HG02571 (cell line): ENCODE measurements around the gene FANCM.
"Not testable (repeated sequence)": the region's sequence is repeated elsewhere in the genome, so short reads cannot be mapped to it uniquely, and the experiment has no call there.

ENCODE experiments used
- ATAC-seq: cut with Tn5 transposase; IDR thresholded peaks from one replicate; pipeline ENCODE4 v1.9.1; 2021; ENCODE audit warnings: mild to moderate bottlenecking, moderate library complexity; ENCODE audit not compliant: unreplicated experiment

The FANCM gene

DNA sequence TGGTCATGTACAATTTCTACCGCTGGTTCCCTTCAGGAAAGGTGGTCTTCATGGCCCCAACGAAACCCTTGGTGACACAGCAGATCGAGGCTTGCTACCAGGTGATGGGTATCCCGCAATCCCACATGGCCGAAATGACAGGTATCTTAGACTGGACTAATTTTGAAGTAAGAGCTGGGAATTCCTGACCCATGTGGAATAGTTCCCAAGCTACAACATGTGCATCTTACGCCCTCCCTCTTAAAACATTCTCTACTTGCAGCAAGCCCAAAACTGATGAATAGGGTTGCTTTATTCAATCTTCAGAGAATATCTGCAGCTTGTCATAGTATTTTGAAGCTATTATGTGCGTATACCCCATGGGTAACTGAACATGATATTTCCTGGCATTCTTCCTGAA, 669 bp downstream of the FANCM start:
- no peak for ATAC-seq

DNA sequence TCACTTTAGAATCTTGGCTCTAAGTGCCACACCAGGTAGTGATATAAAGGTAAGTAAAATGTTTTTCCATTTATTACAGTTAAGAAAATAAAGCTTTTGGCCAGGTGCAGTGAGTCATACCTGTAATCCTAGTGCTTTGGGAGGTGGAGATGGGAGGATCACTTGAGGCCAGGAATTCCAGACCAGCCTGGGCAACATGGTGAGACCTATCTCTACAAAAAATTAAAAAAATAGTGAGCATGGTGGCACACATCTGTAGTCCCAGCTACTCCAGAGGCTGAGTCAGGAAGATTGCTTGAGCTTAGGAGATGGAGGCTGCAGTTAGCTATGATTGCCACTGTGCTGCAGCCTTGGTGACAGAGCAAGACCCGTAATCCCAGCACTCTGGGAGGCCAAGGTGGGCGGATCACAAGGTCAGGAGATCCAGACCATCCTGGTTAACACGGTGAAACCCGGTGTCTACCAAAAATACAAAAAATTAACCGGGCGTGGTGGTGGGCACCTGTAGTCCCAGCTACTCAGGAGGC, 5.0 kb downstream of the FANCM start:
- ATAC-seq: no peak

DNA sequence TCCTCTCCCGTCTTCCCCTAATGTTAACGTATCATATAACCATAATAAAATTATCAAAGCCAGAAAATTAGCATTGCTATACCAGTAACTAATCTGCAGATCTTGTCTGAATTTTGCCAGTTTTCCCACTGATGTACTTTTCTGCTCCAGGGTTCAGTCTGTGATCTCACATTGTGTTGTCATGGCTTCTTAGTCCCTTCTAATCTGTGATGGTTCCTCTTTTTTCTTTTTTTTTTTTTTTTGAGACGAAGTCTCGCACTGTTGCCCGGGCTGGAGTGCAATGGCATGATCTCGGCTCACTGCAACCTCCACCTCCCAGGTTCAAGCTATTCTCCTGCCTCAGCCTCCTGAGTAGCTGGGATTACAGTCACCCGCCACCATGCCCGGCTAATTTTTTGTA, 6.4 kb downstream of the FANCM start:
- not testable (repeated sequence) for ATAC-seq

DNA sequence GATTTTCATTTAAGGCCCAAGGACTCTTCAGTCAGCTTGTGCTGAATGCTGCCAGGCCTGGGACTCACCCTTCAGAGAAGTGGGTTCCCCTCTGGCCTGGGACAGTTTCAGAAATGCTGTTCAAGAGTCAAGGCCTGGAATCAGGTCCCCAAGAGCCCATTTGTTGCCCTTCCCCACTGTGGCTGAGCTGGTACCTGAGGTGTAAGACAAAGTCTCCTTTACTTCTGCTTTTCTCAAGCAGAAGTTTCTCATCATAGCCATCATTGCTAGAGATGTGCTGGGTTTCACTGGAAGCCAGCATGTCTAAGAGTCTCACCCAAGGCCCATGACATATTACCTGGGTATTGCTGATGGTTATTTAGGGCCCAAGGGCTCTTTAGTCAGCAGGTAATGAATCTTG, 8.9 kb downstream of the FANCM start:
- ATAC-seq: peak; percentile 74

DNA sequence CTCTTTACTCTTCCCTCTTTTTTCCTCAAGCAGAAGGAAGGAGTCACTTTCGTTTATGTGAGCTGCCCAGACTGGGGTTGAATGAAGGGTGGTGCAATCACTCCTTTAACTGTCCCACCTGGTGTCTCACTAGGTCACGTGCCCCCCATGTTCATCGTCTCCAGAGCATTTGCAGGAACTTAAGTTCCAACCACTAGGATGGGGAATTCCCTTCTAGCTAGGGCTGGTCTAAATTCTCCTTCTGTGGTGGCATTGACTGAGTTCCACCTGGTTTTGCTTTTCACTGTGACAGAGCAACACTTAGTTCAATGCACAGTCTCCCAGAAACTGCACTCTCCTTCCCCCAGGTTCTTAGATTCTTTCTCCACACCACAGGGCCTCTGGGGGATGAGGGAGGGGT, 9.5 kb downstream of the FANCM start:
- no peak for ATAC-seq

DNA sequence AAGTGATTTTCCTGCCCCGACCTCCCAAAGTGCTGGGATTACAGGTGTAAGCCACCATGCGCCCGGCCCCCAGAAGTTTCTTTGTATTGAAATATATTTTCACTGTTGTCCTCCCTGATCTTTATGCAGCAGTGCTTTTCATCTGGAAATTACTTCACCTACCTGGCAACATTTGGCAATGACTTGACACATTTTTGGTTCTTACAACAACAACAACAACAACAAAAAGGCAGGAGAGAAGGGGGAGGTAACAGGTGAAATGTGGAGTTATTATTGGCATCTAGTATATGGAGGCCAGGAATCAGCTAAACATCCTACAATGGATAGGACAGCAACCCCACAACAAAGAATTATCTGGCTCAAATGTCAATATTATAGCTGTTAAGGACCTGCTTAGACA, 13.9 kb downstream of the FANCM start:
- no peak for ATAC-seq

DNA sequence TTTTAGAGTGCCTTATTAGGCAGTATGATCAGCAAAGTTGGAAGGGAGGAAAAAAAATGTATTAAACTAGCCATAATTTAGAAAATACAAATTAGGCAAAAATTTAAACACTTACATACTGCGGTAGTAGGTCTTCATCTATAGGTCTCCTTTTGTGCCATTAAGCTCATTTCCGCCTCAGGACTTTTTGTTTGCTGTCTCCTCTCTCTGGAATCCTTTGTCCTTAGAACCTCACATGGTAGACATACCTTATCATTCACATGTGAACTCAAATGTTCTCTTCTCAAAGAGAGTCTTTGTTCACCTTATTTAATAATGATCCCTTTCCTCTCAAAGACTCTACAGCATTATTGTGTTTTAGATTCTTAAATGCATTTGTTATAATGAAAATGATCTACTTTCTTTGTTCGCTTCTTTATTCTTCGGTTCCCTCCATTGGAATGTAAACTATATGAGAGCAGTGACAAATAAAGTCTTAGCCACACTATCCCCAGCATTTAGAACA, 14.7 kb downstream of the FANCM start:
- no peak for ATAC-seq

DNA sequence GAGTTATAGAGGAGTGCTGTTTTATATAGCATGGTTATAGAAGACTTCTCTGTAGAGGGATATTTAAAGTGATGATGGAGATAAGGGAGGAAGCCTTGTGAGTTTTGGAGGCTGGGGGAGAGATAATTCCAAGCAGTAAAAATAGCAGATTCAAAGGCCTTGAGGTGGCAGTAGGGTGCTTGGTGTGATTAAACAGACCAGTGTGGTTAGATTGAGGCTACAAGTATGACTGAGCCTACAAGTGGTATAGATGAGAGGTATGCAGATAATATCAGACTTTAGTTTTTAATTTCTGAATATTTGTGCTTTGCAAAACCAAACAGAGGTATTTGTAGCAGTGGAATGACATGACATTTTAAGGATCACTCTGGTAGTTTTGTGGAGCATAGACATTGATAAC, 20.3 kb downstream of the FANCM start:
- no peak for ATAC-seq

DNA sequence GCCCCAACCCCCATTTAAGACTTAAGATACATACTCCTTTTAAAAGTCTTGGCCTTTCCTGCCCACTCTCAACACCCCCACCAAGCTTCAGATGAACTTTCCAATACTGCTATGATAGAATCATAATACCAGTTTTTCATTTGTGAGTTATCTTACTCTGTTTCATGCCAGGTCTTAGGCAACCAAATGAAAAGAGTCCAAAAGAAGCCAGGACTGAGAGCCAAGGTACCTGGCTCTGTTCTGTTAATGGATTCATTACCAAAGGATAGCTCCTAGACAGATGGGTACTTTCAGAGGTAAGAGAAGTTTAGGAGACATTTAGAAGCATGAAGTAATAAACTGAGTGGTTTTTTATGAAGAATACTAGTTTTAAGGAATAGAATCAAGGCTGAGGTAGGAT, 34.2 kb downstream of the FANCM start:
- ATAC-seq: no peak

DNA sequence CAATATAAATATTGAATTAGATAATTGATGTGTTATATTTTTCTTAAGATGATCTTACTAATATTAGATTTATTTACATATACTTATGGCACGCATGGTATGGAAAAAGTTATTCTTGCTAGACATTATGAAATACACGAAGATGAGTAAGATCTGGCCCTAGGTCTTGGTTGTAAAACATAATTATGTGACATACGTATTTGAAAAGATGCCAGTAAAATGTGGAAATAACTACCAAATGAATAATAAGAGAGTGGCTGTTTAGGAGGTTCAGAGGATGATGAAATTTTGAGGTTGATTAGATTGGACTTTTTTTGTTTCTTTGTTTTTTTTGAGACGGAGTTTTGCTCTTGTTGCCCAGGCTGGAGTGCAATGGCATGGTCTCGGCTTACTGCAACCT, 41.3 kb downstream of the FANCM start:
- ATAC-seq: no peak

DNA sequence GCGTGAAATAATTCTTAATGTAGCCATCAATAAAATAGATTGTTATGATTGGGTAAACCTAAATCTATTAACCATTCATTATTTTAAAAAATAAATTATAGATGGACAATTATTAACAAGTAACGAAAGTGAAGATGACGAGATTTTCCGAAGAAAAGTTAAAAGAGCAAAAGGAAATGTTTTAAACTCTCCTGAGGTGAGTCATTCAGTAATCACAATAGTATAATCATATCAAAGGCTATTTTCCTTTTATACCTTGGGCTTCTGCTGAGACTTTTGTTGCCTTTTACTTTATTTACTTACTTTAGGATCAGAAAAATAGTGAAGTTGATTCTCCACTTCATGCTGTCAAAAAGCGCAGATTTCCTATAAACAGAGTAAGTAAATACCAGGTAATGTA, 45.6 kb downstream of the FANCM start:
- ATAC-seq: no peak

DNA sequence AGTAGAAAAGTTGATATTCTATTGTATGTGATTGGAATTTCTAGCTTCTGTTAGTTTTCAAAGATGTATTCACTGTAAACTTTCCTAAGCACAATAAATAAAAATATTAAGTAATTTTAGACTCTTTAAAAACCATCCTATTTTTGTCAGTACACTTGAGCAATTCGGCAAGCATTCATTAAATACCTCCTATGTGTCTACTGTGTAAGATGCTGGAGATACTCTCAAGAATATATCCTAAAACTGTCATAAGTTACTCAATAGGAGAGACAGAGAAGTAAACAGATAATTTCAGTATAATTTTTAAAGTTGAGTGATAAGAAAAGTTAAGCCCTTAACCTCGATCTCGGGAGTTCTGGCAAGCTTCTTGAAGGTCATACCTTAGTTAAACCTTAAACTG, 46.1 kb downstream of the FANCM start:
- ATAC-seq: no peak

DNA sequence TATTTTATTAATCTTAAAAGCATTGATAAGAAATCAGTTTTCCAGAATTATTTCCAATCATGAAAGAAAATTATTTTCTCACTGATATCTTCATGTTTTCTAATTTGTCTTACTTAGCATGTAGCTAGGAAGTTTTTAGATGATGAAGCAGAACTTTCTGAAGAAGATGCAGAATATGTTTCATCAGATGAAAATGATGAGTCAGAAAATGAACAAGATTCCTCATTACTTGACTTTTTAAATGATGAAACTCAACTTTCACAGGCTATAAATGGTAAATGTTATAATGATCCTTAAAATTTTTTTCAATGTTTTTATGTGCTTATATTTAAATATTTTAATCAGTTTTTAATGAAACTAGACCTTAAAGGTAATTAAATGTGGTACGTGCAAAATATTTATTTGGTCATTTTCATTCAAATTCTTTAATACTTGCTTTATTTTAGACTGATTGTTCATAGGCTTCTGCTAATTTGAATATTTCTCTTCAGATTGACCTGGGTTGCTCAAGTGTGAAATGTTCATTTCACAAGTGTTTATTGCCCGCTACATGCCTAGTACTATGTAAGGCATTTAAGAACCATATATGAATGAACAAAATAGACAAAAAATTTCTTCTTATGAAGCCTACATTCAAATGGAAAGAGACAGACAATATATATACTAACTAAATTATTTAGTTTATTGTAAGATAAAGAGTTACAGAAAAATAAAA, 49.5 kb downstream of the FANCM start:
- no peak for ATAC-seq

DNA sequence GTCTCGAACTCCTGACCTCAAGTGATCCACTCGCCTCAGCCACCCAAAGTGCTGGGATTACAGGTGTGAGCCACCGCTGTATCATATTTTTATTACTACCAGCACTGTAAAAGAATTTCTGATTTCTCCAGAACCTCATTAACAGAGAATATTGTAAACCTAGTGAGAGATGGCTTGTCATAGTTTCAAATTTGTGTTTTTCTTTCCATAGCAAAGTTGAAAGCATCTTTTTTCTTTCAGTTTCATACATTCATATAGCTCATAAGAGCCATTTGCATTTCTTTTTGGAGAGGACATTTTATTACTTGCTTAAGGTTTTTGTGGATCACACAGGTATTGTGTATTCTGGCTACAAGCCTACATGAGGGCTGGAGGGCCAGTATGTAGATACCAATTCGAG, 59.2 kb downstream of the FANCM start:
- ATAC-seq: peak; percentile 61

DNA sequence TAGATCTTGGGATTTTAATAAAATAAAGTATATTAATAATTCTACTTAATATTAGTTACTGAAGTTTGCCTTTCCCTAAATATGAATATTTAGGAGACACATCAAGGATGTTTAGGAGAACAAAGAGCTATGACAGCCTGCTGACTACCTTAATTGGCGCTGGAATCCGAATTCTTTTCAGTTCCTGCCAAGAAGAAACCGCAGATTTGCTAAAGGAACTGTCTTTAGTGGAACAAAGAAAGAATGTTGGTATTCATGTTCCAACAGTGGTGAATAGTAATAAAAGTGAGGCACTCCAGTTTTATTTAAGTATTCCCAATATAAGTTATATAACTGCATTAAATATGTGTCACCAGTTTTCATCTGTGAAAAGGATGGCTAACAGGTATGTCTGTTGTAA, 62.8 kb downstream of the FANCM start:
- ATAC-seq: no peak

DNA sequence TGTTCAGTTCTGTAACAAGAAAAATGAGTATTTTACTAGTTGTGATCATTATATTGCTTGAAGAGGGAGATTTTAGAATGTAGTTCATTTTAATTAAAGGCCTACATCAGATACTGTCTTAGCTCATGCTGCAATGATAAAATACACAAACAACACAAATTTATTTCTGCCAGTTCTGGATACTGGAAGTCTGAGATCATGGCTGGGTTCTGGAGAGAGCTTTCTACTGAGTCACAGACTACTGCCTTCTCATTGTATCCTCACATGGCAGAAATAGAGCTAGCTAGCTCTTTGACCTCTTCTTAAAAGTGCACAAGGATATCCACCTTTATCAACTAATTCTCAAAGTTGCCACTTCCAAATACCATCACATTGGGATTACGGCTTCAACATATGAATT, 63.5 kb downstream of the FANCM start:
- no peak for ATAC-seq

DNA sequence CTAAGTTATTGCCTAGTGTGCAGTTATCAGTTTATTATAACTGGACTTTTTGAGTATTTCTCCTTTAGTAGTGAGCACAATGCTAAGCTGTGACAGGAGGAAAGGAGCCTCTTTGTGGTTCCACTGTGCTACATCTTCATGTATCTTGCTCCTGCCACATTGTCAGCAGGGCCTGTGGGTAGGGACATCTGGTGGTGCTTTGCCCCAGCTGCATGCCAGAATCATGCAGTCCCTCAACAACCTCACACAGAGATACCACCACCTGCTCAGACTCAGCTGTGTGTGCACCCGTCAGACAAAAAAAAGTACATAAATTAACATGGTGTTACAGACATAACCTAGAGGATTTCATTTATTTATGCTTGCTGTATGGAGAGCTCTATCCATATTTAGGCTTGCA, 66.2 kb downstream of the FANCM start:
- no peak for ATAC-seq

DNA sequence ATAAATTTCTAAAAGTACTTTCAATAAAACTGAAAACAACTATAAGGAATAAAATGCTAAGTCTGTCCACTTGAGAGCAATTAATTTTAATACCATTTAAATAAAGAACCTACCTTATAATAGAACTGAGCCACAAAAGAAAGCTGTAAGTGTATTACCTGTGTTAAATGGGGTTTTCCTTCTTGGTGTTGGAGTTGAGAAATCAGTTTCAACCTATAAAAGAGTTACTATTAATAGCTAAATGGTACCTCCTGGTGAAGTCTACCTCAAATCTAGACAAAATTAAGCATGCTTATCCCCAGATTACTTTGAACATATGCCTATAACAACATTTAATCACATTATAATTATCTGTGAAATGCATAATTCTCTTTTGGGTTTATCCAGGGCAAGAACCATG, 68.5 kb downstream of the FANCM start:
- ATAC-seq: no peak

DNA sequence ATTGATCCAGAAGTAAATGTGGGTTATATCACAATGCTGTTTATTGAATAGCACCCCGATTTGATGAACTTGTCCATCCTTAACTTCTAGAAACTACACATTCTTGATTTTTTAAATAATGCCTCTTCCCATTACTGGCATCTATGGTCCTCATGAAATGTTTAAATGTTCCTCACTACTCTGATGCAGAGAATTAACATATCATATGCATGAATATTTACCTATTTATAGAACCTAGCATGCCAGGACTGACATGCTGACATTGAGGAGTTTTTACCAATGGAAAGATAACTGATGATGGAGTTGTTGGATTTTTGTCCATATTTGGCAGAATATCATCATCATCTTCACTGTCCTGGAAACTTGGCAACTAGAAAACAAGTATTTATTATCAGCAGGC, 74.4 kb downstream of the FANCM start:
- ATAC-seq: no peak

DNA sequence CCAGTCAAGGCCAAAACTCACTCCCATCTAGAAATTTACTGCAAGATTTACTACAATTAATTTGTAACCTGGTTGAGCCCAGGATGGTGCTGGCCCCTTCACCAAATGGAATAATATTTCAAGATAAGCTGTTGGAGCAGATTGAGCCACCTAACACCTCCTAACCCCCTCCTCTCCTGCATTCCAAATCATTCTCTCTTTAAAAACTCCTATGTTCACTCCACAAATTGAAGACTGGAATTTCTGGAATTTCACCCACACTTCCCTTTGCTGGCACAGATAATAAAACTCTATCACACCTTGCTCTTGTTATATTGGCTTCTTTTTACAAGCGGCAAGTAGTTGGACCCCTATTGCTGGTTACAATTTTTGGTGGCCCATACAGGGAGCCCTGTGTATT, 75.6 kb downstream of the FANCM start:
- ATAC-seq: no peak

DNA sequence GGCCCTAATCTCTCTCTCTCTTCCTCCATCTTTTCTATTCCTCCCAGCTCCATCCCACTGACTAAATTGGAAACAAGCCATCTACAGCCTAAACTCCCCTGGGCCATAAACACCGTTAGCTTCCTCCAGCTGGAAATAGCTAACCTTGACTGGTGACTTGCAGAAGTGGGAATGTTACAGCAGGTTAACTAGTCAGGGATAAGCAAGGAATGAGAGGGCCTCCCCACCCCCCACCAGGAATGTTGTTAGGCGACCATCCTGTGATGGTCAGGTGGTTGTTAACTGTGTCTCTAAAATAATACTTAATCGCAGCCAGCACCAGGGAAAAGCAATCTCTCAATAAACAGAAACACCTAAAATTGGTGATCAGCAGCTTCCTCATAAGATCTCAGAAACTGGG, 76.5 kb downstream of the FANCM start:
- no peak for ATAC-seq

DNA sequence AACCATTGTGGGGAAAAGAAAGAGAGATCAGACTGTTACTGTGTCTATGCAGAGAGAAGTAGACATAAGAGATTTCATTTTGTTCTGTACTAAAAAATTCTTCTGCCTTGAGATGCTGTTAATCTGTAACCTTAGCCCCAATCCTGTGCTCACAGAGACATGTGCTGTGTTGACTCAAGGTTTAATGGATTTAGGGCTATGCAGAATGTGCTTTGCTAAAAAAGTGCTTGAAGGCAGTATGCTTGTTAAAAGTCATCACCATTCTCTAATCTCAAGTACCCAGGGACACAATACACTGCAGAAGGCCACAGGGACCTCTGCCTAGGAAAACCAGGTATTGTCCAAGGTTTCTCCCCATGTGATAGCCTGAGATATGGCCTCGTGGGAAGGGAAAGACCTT, 78.0 kb downstream of the FANCM start:
- ATAC-seq: not testable (repeated sequence)

DNA sequence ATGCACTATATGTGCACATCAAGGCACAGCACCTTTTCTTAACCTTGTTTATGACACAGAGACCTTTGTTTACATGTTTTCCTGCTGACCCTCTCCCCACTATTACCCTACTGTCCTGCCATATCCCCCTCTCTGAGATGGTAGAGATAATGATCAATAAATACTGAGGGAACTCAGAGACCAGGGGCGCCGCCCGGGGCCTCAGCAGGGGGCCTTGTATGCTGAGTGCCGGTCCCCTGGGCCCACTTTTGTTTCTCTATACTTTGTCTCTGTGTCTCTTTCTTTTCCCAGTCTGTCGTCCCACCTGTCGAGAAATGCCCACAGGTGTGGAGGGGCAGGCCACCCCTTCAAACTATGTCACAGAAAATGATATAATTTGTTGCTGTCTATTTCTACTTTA, 78.6 kb downstream of the FANCM start:
- ATAC-seq: not testable (repeated sequence)
